Right renal cortex interstitium (tissue), 3 donors: ENCODE data around the gene ERC2. TPM values are rescaled to one million over a fixed set of nuclear protein-coding genes. Genes with fewer than 3 reads are reported as not detected.

Experiments used
- DNase-seq, 3 donors: peaks; one replicate each; pipeline ENCODE4 v3.0.0-alpha.2; 2013; ENCODE audit warnings: low read depth in 3 of 3, low spot score in 2 of 3
- polyA plus RNA-seq, 3 donors: library from polyadenylated mRNA; unstranded; fragments of 120-200 nt; gene quantifications; one replicate each; pipeline ENCODE4 v1.2.1, GENCODE V29; 2013; ENCODE audit not compliant: insufficient read length in 3 of 3

ERC2 gene
- polyA plus RNA-seq, 3 donors: 3.5 to 4.0 (median 3.7) TPM

- DNase-seq: no peak
These were observed 828.1 kb downstream of the ERC2 start for GRCh38 chr3:55639896-55640765.

DNA sequence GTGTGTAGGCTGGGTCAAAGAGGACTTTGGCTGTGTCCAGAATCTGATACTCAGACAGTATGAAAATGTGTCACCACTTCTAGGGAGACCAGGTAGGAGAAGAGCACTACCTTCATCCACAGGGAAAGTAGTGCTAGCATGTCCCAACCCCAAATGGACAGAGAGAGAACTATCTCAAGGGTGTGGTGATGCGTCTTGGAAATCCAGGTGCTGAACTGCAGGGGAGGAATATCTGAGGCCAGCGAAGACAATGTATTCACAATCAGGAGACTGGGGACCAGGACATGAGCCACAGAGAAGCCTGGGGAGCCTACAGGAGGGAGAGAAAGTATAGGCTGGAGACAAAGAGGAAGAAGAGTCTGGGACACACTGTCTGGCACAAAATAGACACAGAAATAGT is 829.1 kb downstream of the ERC2 start:
- no peak for DNase-seq

- DNase-seq: no peak
These were observed 830.2 kb downstream of the ERC2 start for GRCh38 chr3:55637906-55638638.

DNA sequence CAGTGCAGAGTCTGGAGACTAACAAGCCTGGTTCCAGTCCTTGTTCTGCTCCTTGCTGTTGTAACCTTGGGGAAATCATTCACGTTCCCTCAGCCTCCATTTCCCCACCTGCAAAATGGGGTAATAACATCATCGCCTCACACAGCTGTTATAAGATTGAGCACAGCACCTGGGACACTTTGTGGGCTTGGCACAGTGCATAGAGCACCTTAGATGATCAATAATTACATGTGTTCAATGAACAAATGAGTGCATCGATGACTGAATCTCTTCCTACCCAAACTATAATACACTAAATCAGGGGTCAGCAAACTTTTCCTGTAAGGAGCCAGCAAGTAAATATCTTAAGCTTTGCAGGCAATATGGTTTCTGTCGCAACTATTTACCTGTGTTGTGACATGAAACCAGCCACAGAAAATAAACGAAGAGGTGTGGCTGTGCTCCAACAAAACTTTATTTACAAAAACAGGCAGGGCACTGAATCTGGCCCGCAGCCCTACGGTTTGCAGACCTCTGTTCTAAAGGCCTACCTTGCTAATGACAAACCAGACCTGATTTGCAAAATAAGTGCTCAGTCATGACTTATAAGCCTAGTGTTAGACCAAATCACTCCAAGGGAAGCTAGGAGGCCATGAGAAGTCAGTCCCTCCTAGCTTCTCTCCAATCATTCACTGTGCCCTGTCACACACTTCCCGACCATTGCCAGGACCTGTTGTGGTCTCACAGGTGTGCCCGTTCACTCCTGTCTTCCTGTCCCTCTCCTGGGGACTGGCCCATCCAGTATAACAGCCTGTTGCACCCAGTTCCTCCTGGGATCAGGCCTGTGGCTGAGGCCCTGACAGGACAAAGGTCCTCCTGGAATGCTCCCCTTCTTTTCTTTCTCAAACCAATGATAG is 831.7 kb downstream of the ERC2 start:
- DNase-seq: no peak

DNA sequence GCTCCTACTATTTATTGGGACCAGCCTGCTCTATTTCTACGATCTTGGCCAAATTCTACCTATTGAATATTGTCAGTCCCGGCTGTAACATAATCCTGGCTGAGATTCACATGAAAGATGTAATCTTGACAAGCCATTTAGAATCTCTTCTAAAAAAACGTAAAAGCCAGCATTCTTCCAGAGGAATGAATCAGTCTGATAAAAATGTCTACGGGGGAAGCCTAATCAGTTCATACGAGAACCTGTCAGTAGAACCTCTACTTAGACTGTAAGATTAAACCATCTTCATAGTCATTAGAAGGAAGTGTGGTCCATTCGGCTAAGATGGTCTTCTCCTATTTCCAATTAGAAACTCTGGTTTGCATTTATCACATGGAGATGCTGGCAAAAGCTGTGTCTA is 833.9 kb downstream of the ERC2 start:
- no peak for DNase-seq

GRCh38 chr3:55633333-55633732 is 834.9 kb downstream of the ERC2 start:
- DNase-seq: no peak

DNA sequence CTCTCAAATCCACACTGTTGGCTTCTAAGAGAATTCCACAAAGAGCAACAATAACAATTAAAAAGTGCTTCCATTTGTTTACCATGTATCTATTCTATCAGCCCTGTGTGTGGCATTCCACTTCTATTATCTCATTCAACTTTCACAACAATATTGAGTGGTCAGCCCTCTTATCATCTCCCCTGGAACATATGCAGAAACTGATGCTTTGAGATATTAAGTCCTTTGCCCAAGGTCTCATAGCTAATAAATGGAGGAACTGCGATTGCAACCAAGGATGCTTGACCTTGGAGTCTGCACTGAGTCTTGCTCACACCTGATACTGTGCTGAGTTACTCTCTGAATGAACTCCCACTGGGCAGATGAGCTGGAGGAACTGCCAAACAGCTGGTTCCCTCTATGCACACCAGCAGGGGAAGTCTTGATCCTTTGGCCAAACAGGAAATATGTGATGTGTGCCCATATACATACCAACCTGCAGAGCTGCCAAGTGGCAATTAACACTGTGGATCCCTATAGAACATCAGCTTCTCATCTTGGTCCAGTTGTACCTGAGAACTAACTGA is 836.4 kb downstream of the ERC2 start:
- no peak for DNase-seq

- DNase-seq: no peak
These were observed 837.4 kb downstream of the ERC2 start for GRCh38 chr3:55630921-55631299.

GRCh38 chr3:55630280-55630920 is 837.9 kb downstream of the ERC2 start:
- no peak for DNase-seq

- no peak for DNase-seq
These were observed 838.8 kb downstream of the ERC2 start for GRCh38 chr3:55629432-55629831.

DNA sequence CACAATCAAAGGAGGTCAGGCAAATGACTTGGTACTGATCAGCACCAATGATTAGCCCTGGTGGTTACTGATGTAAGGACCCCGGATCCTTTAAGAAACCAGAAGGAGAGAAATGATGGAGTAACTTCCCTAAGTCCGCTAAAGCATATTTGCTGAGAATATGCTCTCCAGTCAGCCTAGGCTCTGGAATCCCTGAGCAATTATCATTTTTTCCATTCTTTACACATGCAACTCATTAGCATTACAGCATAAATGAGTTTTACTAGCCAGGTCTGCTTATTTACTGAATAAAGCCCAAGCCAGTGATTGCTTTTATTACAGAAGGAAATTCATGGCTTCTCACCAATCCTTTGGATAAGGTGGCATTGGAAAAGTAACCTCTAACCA is 842.0 kb downstream of the ERC2 start:
- no peak for DNase-seq

DNA sequence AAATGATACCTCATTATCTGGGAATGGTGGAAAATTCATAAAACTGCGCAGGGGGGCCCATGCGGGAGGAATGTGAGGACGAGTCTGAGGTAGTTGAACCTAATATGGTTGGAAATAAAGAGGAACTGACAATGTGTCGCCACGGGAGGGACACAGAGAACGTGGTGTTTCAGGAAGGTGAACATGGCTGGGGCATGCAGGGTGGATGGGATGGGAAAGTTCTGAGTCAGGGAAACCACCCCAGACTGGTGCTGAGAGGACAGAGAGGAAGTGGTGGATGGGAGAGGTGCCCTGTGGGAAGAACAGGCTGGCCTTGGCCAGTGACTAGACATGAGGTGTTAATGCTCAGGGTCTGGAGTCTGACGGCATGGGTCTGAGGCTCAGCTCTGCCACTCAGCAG is 844.0 kb downstream of the ERC2 start:
- no peak for DNase-seq

GRCh38 chr3:55623786-55624185 is 844.5 kb downstream of the ERC2 start:
- no peak for DNase-seq

DNA sequence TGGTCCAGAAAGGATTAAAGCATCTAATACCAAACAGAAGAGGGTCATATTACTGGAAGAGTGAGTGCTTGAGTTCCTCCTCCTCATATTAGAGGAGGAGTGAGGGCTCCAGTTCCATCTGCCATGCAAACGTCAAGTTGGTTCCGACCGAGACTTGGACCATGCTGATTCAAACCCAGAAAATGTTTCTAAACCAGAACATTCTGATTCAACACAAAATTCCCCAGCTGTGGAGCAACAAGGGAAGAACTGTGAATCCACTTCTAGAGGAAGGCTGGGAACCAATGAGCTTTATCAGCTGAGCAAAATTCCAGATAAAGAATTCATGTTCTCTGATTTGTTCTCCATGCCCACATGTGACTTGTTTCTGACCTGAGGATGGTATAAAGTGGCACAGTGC is 845.5 kb downstream of the ERC2 start:
- no peak for DNase-seq

- no peak for DNase-seq
These were observed 846.2 kb downstream of the ERC2 start for GRCh38 chr3:55622116-55622515.

DNA sequence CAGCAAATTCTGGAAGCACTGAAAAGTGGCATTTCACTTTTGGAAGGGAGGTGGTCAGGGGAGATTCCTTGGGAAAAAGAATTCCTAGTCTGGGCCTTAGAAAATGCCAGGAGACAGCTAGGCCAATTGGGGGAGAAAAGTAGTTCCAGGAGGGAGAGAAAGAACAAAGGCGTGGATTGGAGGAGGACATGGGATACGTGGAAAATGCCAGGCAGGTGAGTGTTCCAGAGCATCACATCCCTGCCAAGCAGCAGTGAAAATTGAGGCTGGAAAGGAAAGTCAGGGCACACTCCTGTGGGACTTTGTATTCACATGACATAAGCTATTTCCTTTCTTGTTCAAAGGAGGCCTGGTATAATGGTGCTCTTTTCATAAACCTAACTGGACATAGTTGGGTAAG is 846.6 kb downstream of the ERC2 start:
- DNase-seq: no peak

DNA sequence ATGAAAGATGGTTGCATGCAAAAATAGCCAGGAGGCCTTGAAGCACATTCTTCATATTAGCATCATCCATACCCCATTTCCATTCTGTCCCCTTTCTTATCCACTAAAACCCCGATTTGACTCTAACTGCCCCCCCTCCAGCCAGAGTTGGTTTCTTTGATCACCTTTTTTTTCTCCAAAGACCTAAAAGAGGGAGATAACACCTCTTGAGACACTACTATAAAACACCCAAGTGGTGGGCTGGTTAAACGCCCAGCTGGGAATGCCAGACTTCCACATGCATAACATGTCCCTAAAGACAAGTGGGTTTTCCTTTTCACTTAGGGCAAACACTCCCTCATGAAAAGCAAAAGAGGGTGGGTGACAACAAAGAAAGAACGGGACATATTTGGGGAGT is 847.2 kb downstream of the ERC2 start:
- DNase-seq: no peak

GRCh38 chr3:55620351-55621025 is 847.8 kb downstream of the ERC2 start:
- DNase-seq: no peak

DNA sequence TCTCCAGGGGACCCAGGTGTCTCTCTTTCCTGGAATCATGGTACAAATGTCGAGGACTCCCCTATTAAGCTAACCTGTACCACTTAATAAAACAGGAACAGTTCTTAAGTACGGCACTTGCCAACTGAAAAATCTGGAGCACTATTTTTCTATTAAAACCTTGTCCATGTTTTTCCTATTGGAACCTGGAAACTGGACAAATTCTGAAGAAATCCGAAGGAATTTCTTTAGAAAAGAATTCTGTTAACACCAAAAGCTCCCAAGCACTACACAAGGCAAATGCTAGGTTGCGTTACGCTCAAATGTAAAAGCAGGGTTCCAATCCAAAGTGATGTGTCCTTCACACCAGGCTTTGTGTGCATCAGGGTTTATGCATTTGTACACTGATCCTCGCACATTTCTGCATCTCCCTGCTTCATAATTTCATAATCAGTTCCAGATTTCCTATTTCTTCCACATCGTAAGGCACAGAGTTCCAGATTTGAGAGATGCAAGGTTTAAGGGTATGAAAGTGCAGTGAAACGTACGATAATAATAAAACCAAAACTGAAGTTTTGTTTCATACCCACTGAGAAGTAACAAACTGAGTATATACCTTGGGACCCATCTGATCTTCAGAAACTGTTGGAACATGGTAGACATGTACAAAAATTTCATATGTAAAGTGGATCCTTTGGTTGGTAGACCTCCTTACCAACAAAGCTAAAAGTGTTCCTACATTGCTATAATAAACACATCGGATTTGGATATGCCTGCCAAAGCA is 849.0 kb downstream of the ERC2 start:
- no peak for DNase-seq
